Suprapubic skin (tissue), 4 donors: ENCODE data around the gene DSCAM. TPM values are rescaled to one million over a fixed set of nuclear protein-coding genes. Genes with fewer than 3 reads are reported as not detected.

Source experiments
- DNase-seq, 2 donors: peaks; one replicate each; pipeline ENCODE4 v3.0.0-alpha.2; 2019; ENCODE audit warnings: low spot score in 2 of 2
- H3K27ac ChIP-seq: fragments of 200-600 bp; sonication (generic); one replicate; pipeline ENCODE4 v1.5.1; 2019
- H3K27me3 ChIP-seq: fragments of 200-600 bp; sonication (generic); one replicate; pipeline ENCODE4 v1.5.1; 2019
- H3K36me3 ChIP-seq: fragments of 200-600 bp; sonication (generic); one replicate; pipeline ENCODE4 v1.5.1; 2019
- H3K4me1 ChIP-seq: fragments of 200-600 bp; sonication (generic); one replicate; pipeline ENCODE4 v1.5.1; 2019
- H3K4me3 ChIP-seq: fragments of 200-600 bp; sonication (generic); one replicate; pipeline ENCODE4 v1.5.1; 2019; ENCODE audit warnings: mild to moderate bottlenecking
- H3K9me3 ChIP-seq: fragments of 200-600 bp; sonication (generic); one replicate; pipeline ENCODE4 v1.5.1; 2019
- EP300 ChIP-seq: sonication (generic); formaldehyde crosslinking; IDR thresholded peaks from one replicate; pipeline ENCODE4 v1.6.1; 2017; ENCODE audit warnings: antibody characterized with exemption
- POLR2A ChIP-seq, 2 donors: fragments of 450-650 bp; IDR thresholded peaks; one replicate each; pipeline ENCODE4 v1.6.1; 2017; ENCODE audit warnings: antibody characterized with exemption in 2 of 2, mild to moderate bottlenecking in 2 of 2, moderate library complexity in 2 of 2
- POLR2AphosphoS5 ChIP-seq, 3 donors: sonication (generic); formaldehyde crosslinking; IDR thresholded peaks; one replicate each; pipeline ENCODE4 v1.6.1; 2017; ENCODE audit warnings: antibody characterized with exemption in 3 of 3
- WGBS: methylation state at CpG from one replicate; pipeline ENCODE4 v1.1.5; 2018; 5-methylcytosine and 5-hydroxymethylcytosine counted together
- total RNA-seq, 4 donors: library from RNA; depleted of rRNA; stranded (reverse); fragments of >200 nt; gene quantifications; one replicate each; pipeline ENCODE4 v1.1.0, GENCODE V29; 2016
- TF ChIP-seq, protein P1 (sequence below), 2 donors: fragments of 200-600 bp in 1 of 2; fragments of 450-650 bp in 1 of 2; sonication (generic) in 1 of 2; IDR thresholded peaks; one replicate each; pipeline ENCODE4 v1.5.1; 2016 to 2019; ENCODE audit warnings: antibody characterized with exemption in 2 of 2, mild to moderate bottlenecking in 1 of 2, moderate library complexity in 1 of 2

DSCAM gene
- total RNA-seq, 4 donors from 2014 or later, result 0.08 TPM; not detected in 3

DNA sequence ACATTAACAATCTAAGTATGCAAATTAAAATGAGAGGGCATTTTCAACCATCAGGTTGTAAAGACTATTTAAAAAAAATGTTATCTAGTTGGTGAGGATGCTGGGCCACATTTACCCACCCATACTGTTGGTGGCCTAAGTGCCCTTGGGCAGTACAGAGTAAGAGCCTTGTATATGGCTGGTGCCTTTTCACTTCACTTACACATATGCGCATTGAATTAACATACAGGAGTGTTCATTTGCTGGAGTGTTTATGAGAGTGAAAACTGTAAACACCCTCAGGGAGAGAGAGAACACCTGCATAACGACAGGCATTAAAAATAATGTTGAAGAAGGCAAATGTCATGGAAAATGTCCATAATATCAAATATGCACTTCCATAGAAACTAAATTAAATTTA lies 552.6 kb downstream of the DSCAM start:
- H3K4me1 ChIP-seq, result no peaks in the 10 kb centered on the region
- no peak overlapping the region for H3K27ac ChIP-seq
- no peaks in the 10 kb centered on the region for H3K9me3 ChIP-seq
- TF ChIP-seq EP300 (no peak), POLR2AphosphoS5 (IDR thresholded peaks at IDR 0.05) (no peak)
- no peaks in the 10 kb centered on the region for H3K36me3 ChIP-seq
- H3K4me3 ChIP-seq, result no peak overlapping the region
- no peaks in the 10 kb centered on the region for H3K27me3 ChIP-seq
- WGBS, result 67% methylated on average over 2 of the region's 2 CpGs
- no peak for DNase-seq

GRCh38 chr21:40291560-40291959 lies 555.4 kb downstream of the DSCAM start:
- Histone ChIP-seq H3K27ac (no peak overlapping the region), H3K36me3 (no peaks in the 10 kb centered on the region), H3K9me3 (no peaks in the 10 kb centered on the region), H3K4me1 (no peaks in the 10 kb centered on the region), H3K27me3 (no peaks in the 10 kb centered on the region), H3K4me3 (no peak overlapping the region)
- TF ChIP-seq, protein P1, sequence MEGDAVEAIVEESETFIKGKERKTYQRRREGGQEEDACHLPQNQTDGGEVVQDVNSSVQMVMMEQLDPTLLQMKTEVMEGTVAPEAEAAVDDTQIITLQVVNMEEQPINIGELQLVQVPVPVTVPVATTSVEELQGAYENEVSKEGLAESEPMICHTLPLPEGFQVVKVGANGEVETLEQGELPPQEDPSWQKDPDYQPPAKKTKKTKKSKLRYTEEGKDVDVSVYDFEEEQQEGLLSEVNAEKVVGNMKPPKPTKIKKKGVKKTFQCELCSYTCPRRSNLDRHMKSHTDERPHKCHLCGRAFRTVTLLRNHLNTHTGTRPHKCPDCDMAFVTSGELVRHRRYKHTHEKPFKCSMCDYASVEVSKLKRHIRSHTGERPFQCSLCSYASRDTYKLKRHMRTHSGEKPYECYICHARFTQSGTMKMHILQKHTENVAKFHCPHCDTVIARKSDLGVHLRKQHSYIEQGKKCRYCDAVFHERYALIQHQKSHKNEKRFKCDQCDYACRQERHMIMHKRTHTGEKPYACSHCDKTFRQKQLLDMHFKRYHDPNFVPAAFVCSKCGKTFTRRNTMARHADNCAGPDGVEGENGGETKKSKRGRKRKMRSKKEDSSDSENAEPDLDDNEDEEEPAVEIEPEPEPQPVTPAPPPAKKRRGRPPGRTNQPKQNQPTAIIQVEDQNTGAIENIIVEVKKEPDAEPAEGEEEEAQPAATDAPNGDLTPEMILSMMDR (IDR thresholded peaks at IDR 0.05), result no peak
- TF ChIP-seq POLR2AphosphoS5 (IDR thresholded peaks at IDR 0.05) (no peak), EP300 (no peak), POLR2A (IDR thresholded peaks at IDR 0.05) (no peak)
- 80% methylated on average over 7 of the region's 7 CpGs for WGBS
- no peak for DNase-seq

- 64% methylated on average over 4 of the region's 4 CpGs for WGBS
- no peak for DNase-seq
- Histone ChIP-seq H3K27ac (no peak overlapping the region), H3K27me3 (no peaks in the 10 kb centered on the region), H3K9me3 (no peaks in the 10 kb centered on the region), H3K4me1 (no peaks in the 10 kb centered on the region), H3K4me3 (no peak overlapping the region), H3K36me3 (no peaks in the 10 kb centered on the region)
- TF ChIP-seq, protein P1 (IDR thresholded peaks at IDR 0.05), result no peak
- TF ChIP-seq POLR2AphosphoS5 (IDR thresholded peaks at IDR 0.05) (no peak), EP300 (no peak), POLR2A (IDR thresholded peaks at IDR 0.05) (no peak)
These were observed 562.5 kb downstream of the DSCAM start for GRCh38 chr21:40284409-40284808.

DNA sequence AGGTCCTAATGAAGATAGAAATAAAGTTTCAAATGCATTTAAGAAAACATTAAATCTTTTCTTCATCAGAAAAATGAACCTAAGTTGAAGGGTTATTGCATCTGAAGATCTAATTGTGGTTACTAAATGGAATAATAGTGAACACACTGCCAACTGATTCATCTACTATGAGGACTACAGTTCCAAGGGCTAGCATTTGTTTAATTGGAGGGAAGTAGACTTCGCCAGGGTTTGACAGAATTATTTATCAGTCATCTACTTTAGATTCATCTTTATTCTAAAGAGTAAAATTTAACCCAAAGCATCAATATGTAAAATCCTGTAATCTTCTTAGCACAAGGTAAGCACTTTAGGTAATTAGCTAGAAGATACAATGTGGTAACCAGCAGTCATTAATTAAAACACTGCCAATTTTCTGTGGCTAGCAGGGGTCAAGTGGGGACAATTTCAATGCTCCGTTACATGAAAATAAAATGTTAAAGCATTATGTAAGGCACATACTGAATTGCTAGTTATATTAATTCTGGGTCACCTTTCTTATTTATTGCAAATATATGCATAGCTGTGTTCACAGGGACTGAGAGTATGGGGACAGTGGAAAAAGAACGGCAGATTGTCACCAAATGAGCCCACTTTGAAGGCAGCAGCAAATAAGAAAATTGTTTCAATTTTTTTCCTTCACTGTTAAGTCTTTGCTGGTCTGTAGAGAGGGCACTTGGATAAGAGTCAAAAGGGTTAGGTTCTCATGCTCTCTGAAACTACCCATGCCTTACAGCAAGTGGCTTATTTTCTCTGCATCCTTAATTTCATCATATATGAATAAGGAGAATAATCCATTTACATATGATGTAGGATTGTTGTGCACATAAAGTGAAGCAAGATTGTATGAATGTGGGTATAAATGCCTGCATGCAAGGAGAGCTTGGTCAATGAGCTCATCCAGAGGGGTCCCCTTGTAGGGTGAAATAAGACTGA lies 563.8 kb downstream of the DSCAM start:
- Histone ChIP-seq H3K4me1 (no peaks in the 10 kb centered on the region), H3K9me3 (no peaks in the 10 kb centered on the region), H3K4me3 (no peak overlapping the region), H3K36me3 (no peaks in the 10 kb centered on the region), H3K27me3 (no peaks in the 10 kb centered on the region), H3K27ac (no peak overlapping the region)
- no peak for DNase-seq
- TF ChIP-seq POLR2AphosphoS5 (IDR thresholded peaks at IDR 0.05), result no peak
- no peak for TF ChIP-seq EP300
- no peak for TF ChIP-seq POLR2A (IDR thresholded peaks at IDR 0.05)
- TF ChIP-seq, protein P1 (IDR thresholded peaks at IDR 0.05), result no peak
- WGBS, result 75% methylated on average over 3 of the region's 3 CpGs

GRCh38 chr21:40278345-40278744 lies 568.6 kb downstream of the DSCAM start:
- H3K4me3 ChIP-seq, result no peak overlapping the region
- no peak for DNase-seq
- no peak overlapping the region for H3K27ac ChIP-seq
- TF ChIP-seq, protein P1 (IDR thresholded peaks at IDR 0.05), result no peak
- TF ChIP-seq EP300 (no peak), POLR2AphosphoS5 (IDR thresholded peaks at IDR 0.05) (no peak), POLR2A (IDR thresholded peaks at IDR 0.05) (no peak)
- no peaks in the 10 kb centered on the region for H3K9me3 ChIP-seq
- H3K4me1 ChIP-seq, result no peaks in the 10 kb centered on the region
- no peaks in the 10 kb centered on the region for H3K27me3 ChIP-seq
- no peaks in the 10 kb centered on the region for H3K36me3 ChIP-seq
- WGBS, result 89% methylated on average over 1 of the region's 1 CpG
